OCI-LY1 (cell line): Measurements from ENCODE around the gene MLF2.

Experiments
- H2AFZ ChIP-seq: fragments of 200-600 bp; sonication (generic), shearing (Covaris generic); 2 replicates; pipeline ENCODE4 v1.6.0; 2014; ENCODE audit warnings: antibody characterized with exemption, mild to moderate bottlenecking, low read length
- H3F3A ChIP-seq: fragments of 200-600 bp; sonication (generic), shearing (Covaris generic); 2 replicates; pipeline ENCODE4 v1.6.0; 2014; ENCODE audit warnings: mild to moderate bottlenecking, antibody characterized with exemption, low read length, moderate library complexity; ENCODE audit not compliant: insufficient read depth
- H3K27ac ChIP-seq: fragments of 200-600 bp; sonication (generic); 2 replicates; pipeline ENCODE4 v1.5.1; 2014; ENCODE audit warnings: low read length, mixed run types, mild to moderate bottlenecking, low read depth; ENCODE audit not compliant: poor library complexity, severe bottlenecking
- H3K27me3 ChIP-seq: fragments of 200-600 bp; sonication (generic); 2 replicates; pipeline ENCODE4 v1.6.0; 2014; ENCODE audit warnings: antibody characterized with exemption, mild to moderate bottlenecking, low read length, moderate library complexity; ENCODE audit not compliant: insufficient read depth
- H3K36me3 ChIP-seq: fragments of 200-600 bp; sonication (generic); 2 replicates; pipeline ENCODE4 v1.6.1; 2014; ENCODE audit warnings: mild to moderate bottlenecking, antibody characterized with exemption, low read length, moderate library complexity, mixed read lengths; ENCODE audit not compliant: insufficient read depth
- H3K4me1 ChIP-seq: fragments of 200-600 bp; sonication (generic); 2 replicates; pipeline ENCODE4 v1.5.1; 2014; ENCODE audit warnings: mild to moderate bottlenecking, low read length, moderate library complexity; ENCODE audit not compliant: insufficient read depth, severe bottlenecking
- H3K4me2 ChIP-seq: fragments of 200-600 bp; sonication (generic), shearing (Covaris generic); 2 replicates; pipeline ENCODE4 v1.6.1; 2014; ENCODE audit warnings: low read length
- H3K4me3 ChIP-seq: fragments of 200-600 bp; sonication (generic); 2 replicates; pipeline ENCODE4 v1.5.1; 2014; ENCODE audit warnings: low read length, low read depth, mild to moderate bottlenecking, mixed read lengths; ENCODE audit not compliant: poor library complexity, severe bottlenecking
- H3K79me2 ChIP-seq: fragments of 200-600 bp; shearing (Covaris generic); 2 replicates; pipeline ENCODE4 v1.6.1; 2016; ENCODE audit warnings: mixed run types, low read length, mixed read lengths; ENCODE audit not compliant: insufficient read depth
- H3K9ac ChIP-seq: fragments of 200-600 bp; sonication (generic), shearing (Covaris generic); 2 replicates; pipeline ENCODE4 v1.6.1; 2014; ENCODE audit warnings: mild to moderate bottlenecking, low read length, mixed read lengths
- H3K9me2 ChIP-seq: fragments of 200-600 bp; sonication (generic), shearing (Covaris generic); 2 replicates; pipeline ENCODE4 v1.6.1; 2014; ENCODE audit warnings: low read depth, mild to moderate bottlenecking, low read length, mixed read lengths
- H3K9me3 ChIP-seq: fragments of 200-600 bp; shearing (Covaris generic); 2 replicates; pipeline ENCODE4 v1.6.1; 2014; ENCODE audit warnings: low read length, mixed read lengths
- H4K20me1 ChIP-seq: fragments of 200-600 bp; sonication (generic), shearing (Covaris generic); 2 replicates; pipeline ENCODE4 v1.6.0; 2016; ENCODE audit warnings: mild to moderate bottlenecking, low read length; ENCODE audit not compliant: insufficient read depth
- EZH2 ChIP-seq: fragments of 200-600 bp; sonication (generic), shearing (Covaris generic); IDR thresholded peaks from 2 replicates; pipeline ENCODE4 v1.8.0; 2017; ENCODE audit warnings: borderline replicate concordance, mixed run types, mild to moderate bottlenecking, antibody characterized with exemption, low read length, moderate library complexity, mixed read lengths
- TF ChIP-seq, protein P1 (sequence below): fragments of 200-600 bp; sonication (generic), shearing (Covaris generic); IDR thresholded peaks from 2 replicates; pipeline ENCODE4 v1.5.1; 2017; ENCODE audit warnings: mild to moderate bottlenecking, antibody characterized with exemption, low read length, moderate library complexity, mixed read lengths

The MLF2 gene

GRCh38 chr12:6752921-6753771 is at the start of gene MLF2:
MLF2 (minus strand) TSS chr12:6753141; CDS start chr12:6752334, 807 bp downstream.
- Histone ChIP-seq H3K9ac (peak within 1 kb of the TSS; percentile 90), H3K79me2 (no peaks in the 10 kb centered on the region), H3K27ac (peak within 1 kb of the TSS; percentile 81), H3K9me3 (no peaks in the 10 kb centered on the region), H4K20me1 (no peaks in the 10 kb centered on the region), H3K4me2 (peak within 1 kb of the TSS; percentile 84), H3F3A (no peaks in the 10 kb centered on the region), H3K27me3 (no peaks in the 10 kb centered on the region), H3K9me2 (no peaks in the 10 kb centered on the region), H2AFZ (no peak within 1 kb of the TSS), H3K36me3 (peaks cover 28% of the 10 kb centered on the region), H3K4me1 (peaks cover 10% of the 10 kb centered on the region), H3K4me3 (peak within 1 kb of the TSS; percentile 88)
- TF ChIP-seq, protein P1, sequence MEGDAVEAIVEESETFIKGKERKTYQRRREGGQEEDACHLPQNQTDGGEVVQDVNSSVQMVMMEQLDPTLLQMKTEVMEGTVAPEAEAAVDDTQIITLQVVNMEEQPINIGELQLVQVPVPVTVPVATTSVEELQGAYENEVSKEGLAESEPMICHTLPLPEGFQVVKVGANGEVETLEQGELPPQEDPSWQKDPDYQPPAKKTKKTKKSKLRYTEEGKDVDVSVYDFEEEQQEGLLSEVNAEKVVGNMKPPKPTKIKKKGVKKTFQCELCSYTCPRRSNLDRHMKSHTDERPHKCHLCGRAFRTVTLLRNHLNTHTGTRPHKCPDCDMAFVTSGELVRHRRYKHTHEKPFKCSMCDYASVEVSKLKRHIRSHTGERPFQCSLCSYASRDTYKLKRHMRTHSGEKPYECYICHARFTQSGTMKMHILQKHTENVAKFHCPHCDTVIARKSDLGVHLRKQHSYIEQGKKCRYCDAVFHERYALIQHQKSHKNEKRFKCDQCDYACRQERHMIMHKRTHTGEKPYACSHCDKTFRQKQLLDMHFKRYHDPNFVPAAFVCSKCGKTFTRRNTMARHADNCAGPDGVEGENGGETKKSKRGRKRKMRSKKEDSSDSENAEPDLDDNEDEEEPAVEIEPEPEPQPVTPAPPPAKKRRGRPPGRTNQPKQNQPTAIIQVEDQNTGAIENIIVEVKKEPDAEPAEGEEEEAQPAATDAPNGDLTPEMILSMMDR, result no peak; the same call in 1 of the 2 replicates
- no peak for TF ChIP-seq EZH2

- Histone ChIP-seq H3K4me1 (no peaks in the 10 kb centered on the region), H3K27ac (no peak overlapping the region), H3K27me3 (peaks cover 9% of the 10 kb centered on the region), H3K9me2 (no peaks in the 10 kb centered on the region), H3K36me3 (no peaks in the 10 kb centered on the region; the same call in 1 of the 2 replicates), H3K9me3 (no peaks in the 10 kb centered on the region), H3K4me3 (no peak overlapping the region), H3F3A (no peaks in the 10 kb centered on the region), H2AFZ (no peak overlapping the region), H3K9ac (no peak overlapping the region), H3K79me2 (no peaks in the 10 kb centered on the region), H3K4me2 (no peak overlapping the region), H4K20me1 (no peaks in the 10 kb centered on the region)
- TF ChIP-seq, protein P1, result no peak
- no peak for TF ChIP-seq EZH2
These were observed 46.2 kb upstream of the MLF2 start for GRCh38 chr12:6799147-6799546.

DNA sequence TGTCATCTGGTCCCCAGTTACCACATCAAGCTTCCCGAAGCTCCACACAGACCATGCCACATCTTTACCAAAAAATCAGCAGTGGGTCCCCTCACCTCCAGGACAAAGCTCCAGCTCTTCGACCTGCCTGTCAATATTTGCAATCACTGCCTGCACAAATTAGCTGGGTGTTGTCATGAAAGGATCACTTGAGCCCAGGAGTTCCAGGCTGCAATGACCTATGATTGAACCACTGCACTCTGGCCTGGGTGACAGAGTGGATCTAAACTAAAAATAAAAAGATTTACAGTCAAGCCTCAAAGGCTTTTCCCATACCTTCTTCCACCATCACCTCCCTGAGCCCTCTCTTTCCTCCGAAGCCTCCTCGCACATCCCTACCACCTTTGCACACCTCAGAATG is 43.6 kb upstream of the MLF2 start:
- no peak overlapping the region for H2AFZ ChIP-seq
- no peaks in the 10 kb centered on the region for H3K4me1 ChIP-seq
- no peak overlapping the region for H3K4me3 ChIP-seq
- H3K36me3 ChIP-seq, result no peaks in the 10 kb centered on the region
- no peaks in the 10 kb centered on the region for H3K79me2 ChIP-seq
- no peak overlapping the region for H3K27ac ChIP-seq
- no peak overlapping the region for H3K4me2 ChIP-seq
- no peaks in the 10 kb centered on the region for H4K20me1 ChIP-seq
- H3K27me3 ChIP-seq, result peaks cover 9% of the 10 kb centered on the region
- no peak overlapping the region for H3K9ac ChIP-seq
- TF ChIP-seq, protein P1, result no peak
- TF ChIP-seq EZH2, result no peak
- no peaks in the 10 kb centered on the region for H3K9me2 ChIP-seq
- no peaks in the 10 kb centered on the region for H3F3A ChIP-seq
- no peaks in the 10 kb centered on the region for H3K9me3 ChIP-seq
